Liver (tissue), 9 donors: Measurements from ENCODE around the gene DNAH17. TPM values are rescaled to one million over a fixed set of nuclear protein-coding genes. Genes with fewer than 3 reads are reported as not detected.

Experiments used
- DNase-seq: peaks from one replicate; pipeline ENCODE4 v3.0.0-alpha.2; 2017; ENCODE audit warnings: low spot score
- H3K27ac ChIP-seq, 2 donors: one replicate each; pipeline ENCODE4 v1.7.0; 2013; ENCODE audit warnings: inconsistent platforms in 2 of 2, low read length in 2 of 2, control low read depth in 1 of 2, low read depth in 1 of 2, mild to moderate bottlenecking in 1 of 2
- H3K27me3 ChIP-seq, 4 donors: one replicate each; pipeline versions ENCODE4 v1.6.1 to v1.7.0; 2013; ENCODE audit warnings: low read length in 3 of 4, inconsistent platforms in 1 of 4, mild to moderate bottlenecking in 1 of 4, moderate library complexity in 1 of 4; ENCODE audit not compliant: control insufficient read depth in 4 of 4, insufficient read depth in 4 of 4
- H3K36me3 ChIP-seq, 4 donors: one replicate each; pipeline versions ENCODE4 v1.6.1 to v1.7.0; 2013; ENCODE audit warnings: low read length in 3 of 4, mild to moderate bottlenecking in 3 of 4, low read depth in 1 of 4, moderate library complexity in 1 of 4; ENCODE audit not compliant: control insufficient read depth in 4 of 4, insufficient read depth in 3 of 4
- H3K4me1 ChIP-seq, 4 donors: one replicate each; pipeline versions ENCODE4 v1.6.1 to v1.7.0; 2013; ENCODE audit warnings: low read length in 3 of 4, mild to moderate bottlenecking in 3 of 4, moderate library complexity in 1 of 4; ENCODE audit not compliant: control insufficient read depth in 4 of 4, insufficient read depth in 4 of 4
- H3K4me3 ChIP-seq, 3 donors: one replicate each; pipeline versions ENCODE4 v1.6.1 to v1.7.0; 2013; ENCODE audit warnings: low read length in 3 of 3, control low read depth in 1 of 3, low read depth in 1 of 3, mild to moderate bottlenecking in 1 of 3
- H3K9ac ChIP-seq, 2 donors: one replicate each; pipeline ENCODE4 v1.7.0; 2013; ENCODE audit warnings: low read length in 2 of 2, mild to moderate bottlenecking in 2 of 2, moderate library complexity in 2 of 2, control low read depth in 1 of 2, low read depth in 1 of 2
- H3K9me3 ChIP-seq, 4 donors: one replicate each; pipeline versions ENCODE4 v1.6.1 to v1.7.0; 2013; ENCODE audit warnings: low read length in 3 of 4; ENCODE audit not compliant: control insufficient read depth in 4 of 4
- ATF3 ChIP-seq: IDR thresholded peaks from 2 replicates; pipeline ENCODE4 v1.6.1; 2016; ENCODE audit warnings: antibody characterized with exemption
- EGR1 ChIP-seq, 2 donors: IDR thresholded peaks; 2 replicates each; pipeline ENCODE4 v1.6.1; 2016 to 2018; ENCODE audit warnings: antibody characterized with exemption in 2 of 2, low read depth in 2 of 2
- FOXA1 ChIP-seq: IDR thresholded peaks from 2 replicates; pipeline ENCODE4 v1.6.1; 2016; ENCODE audit warnings: antibody characterized with exemption
- FOXA2 ChIP-seq: IDR thresholded peaks from 2 replicates; pipeline ENCODE4 v1.6.1; 2016; ENCODE audit warnings: antibody characterized with exemption
- GABPA ChIP-seq, 2 donors: IDR thresholded peaks in 1 of 2; conservative IDR thresholded peaks in 1 of 2; 2 replicates each; pipeline ENCODE4 v1.6.1; 2016; ENCODE audit warnings: antibody characterized with exemption in 2 of 2, mild to moderate bottlenecking in 1 of 2, moderate library complexity in 1 of 2
- HNF4A ChIP-seq, 2 donors: conservative IDR thresholded peaks; 2 replicates each; pipeline ENCODE4 v1.6.1; 2016; ENCODE audit warnings: antibody characterized with exemption in 2 of 2, mild to moderate bottlenecking in 2 of 2
- HNF4G ChIP-seq: IDR thresholded peaks from 2 replicates; pipeline ENCODE4 v1.6.1; 2016; ENCODE audit warnings: antibody characterized with exemption
- NR2F2 ChIP-seq: IDR thresholded peaks from 2 replicates; pipeline ENCODE4 v1.6.1; 2016; ENCODE audit warnings: antibody characterized with exemption
- RAD21 ChIP-seq, 2 donors: IDR thresholded peaks; 2 replicates each; pipeline ENCODE4 v1.6.1; 2016; ENCODE audit warnings: antibody characterized with exemption in 2 of 2, mild to moderate bottlenecking in 2 of 2
- REST ChIP-seq: IDR thresholded peaks from 2 replicates; pipeline ENCODE4 v1.6.1; 2016; ENCODE audit warnings: antibody characterized with exemption, mild to moderate bottlenecking
- RXRA ChIP-seq, 2 donors: IDR thresholded peaks; 2 replicates each; pipeline ENCODE4 v1.6.1; 2017 to 2018; ENCODE audit warnings: antibody characterized with exemption in 2 of 2, mild to moderate bottlenecking in 1 of 2
- TAF1 ChIP-seq: conservative IDR thresholded peaks from 2 replicates; pipeline ENCODE4 v1.6.1; 2016; ENCODE audit warnings: antibody characterized with exemption, mild to moderate bottlenecking
- YY1 ChIP-seq: IDR thresholded peaks from 2 replicates; pipeline ENCODE4 v1.6.1; 2016; ENCODE audit warnings: antibody characterized with exemption, mild to moderate bottlenecking
- WGBS: extraction: QIAGEN DNeasy Blood & Tissue Kit; methylation state at CpG from one replicate; pipeline ENCODE4 v1.1.7; 2013; 5-methylcytosine and 5-hydroxymethylcytosine counted together
- polyA plus RNA-seq, 2 donors: library from polyadenylated mRNA; stranded (reverse) in 1 of 2; unstranded in 1 of 2; fragments of 200-250 nt in 1 of 2; fragments of >200 nt in 1 of 2; fragmentation: Nextera tagmentation in 1 of 2; extraction: Ambion mirVana in 1 of 2; gene quantifications; one replicate each; pipeline versions ENCODE4 v1.2.1 to v1.2.3, GENCODE V29; 2013 to 2015
- total RNA-seq, 2 donors: library from RNA; depleted of rRNA; stranded (reverse); fragments of >200 nt; gene quantifications; one replicate each; pipeline ENCODE4 v1.2.3, GENCODE V29; 2014
- TF ChIP-seq, protein P1 (sequence below): IDR thresholded peaks from 2 replicates; pipeline ENCODE4 v1.6.1; 2016; ENCODE audit warnings: antibody characterized with exemption
- TF ChIP-seq, protein P2 (sequence below): IDR thresholded peaks from 2 replicates; pipeline ENCODE4 v1.6.1; 2016; ENCODE audit warnings: antibody characterized with exemption
- donor health status: healthy.
- donor health status: healthy.
- donor health status: healthy.
- donor health status: healthy.
- donor health status: healthy.

The DNAH17 gene
- total and polyA plus RNA-seq, 4 donors: 0.09 to 0.79 TPM; not detected in 2

GRCh38 chr17:78575340-78575739, 1.9 kb downstream of the DNAH17 start (continued):
- no peak for TF ChIP-seq FOXA2
- TF ChIP-seq, protein P1, sequence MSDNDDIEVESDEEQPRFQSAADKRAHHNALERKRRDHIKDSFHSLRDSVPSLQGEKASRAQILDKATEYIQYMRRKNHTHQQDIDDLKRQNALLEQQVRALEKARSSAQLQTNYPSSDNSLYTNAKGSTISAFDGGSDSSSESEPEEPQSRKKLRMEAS: no peak
- TF ChIP-seq ATF3: no peak
- no peak for TF ChIP-seq NR2F2

GRCh38 chr17:78573955-78574354, 3.2 kb downstream of the DNAH17 start:
- H3K27ac ChIP-seq: no peak overlapping the region
- no peak for DNase-seq
- TF ChIP-seq TAF1 (no peak), HNF4G (no peak), RXRA (IDR thresholded peaks at IDR 0.05) (no peak), FOXA2 (no peak), REST (no peak), ATF3 (no peak), YY1 (no peak), NR2F2 (no peak), HNF4A (conservative IDR thresholded peaks at IDR 0.05) (no peak)
- no peaks in the 10 kb centered on the region for H3K36me3 ChIP-seq
- H3K4me1 ChIP-seq: no peaks in the 10 kb centered on the region
- no peak overlapping the region for H3K4me3 ChIP-seq
- no peaks in the 10 kb centered on the region for H3K9me3 ChIP-seq
- H3K27me3 ChIP-seq: no peaks in the 10 kb centered on the region
- whole genome bisulfite sequencing: 91% methylated on average over 8 of the region's 8 CpGs
- no peak overlapping the region for H3K9ac ChIP-seq

GRCh38 chr17:78572239-78573205, 4.7 kb downstream of the DNAH17 start:
- H3K9ac ChIP-seq: no peak overlapping the region
- DNase-seq: no peak

GRCh38 chr17:78571329-78571728, 5.9 kb downstream of the DNAH17 start:
- Histone ChIP-seq H3K4me1 (no peaks in the 10 kb centered on the region), H3K27me3 (no peaks in the 10 kb centered on the region), H3K27ac (no peak overlapping the region), H3K9ac (no peak overlapping the region), H3K36me3 (no peaks in the 10 kb centered on the region), H3K4me3 (no peak overlapping the region), H3K9me3 (no peaks in the 10 kb centered on the region)
- 93% methylated on average over 13 of the region's 13 CpGs for WGBS
- TF ChIP-seq HNF4A (conservative IDR thresholded peaks at IDR 0.05) (no peak), NR2F2 (no peak), ATF3 (no peak), RXRA (IDR thresholded peaks at IDR 0.05) (no peak), TAF1 (no peak), GABPA (IDR thresholded peaks at IDR 0.05 in 1 of 2, conservative IDR thresholded peaks at IDR 0.05 in 1 of 2) (no peak), RAD21 (IDR thresholded peaks at IDR 0.05) (no peak), HNF4G (no peak), YY1 (no peak), EGR1 (IDR thresholded peaks at IDR 0.05; ENCODE audit: low read depth in 2 of 2) (no peak)
- TF ChIP-seq, protein P1: no peak
- TF ChIP-seq, protein P2, sequence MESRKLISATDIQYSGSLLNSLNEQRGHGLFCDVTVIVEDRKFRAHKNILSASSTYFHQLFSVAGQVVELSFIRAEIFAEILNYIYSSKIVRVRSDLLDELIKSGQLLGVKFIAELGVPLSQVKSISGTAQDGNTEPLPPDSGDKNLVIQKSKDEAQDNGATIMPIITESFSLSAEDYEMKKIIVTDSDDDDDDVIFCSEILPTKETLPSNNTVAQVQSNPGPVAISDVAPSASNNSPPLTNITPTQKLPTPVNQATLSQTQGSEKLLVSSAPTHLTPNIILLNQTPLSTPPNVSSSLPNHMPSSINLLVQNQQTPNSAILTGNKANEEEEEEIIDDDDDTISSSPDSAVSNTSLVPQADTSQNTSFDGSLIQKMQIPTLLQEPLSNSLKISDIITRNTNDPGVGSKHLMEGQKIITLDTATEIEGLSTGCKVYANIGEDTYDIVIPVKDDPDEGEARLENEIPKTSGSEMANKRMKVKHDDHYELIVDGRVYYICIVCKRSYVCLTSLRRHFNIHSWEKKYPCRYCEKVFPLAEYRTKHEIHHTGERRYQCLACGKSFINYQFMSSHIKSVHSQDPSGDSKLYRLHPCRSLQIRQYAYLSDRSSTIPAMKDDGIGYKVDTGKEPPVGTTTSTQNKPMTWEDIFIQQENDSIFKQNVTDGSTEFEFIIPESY: no peak
- no peak for DNase-seq

More at GRCh38 chr17:78572239-78573205, 4.7 kb downstream of the DNAH17 start:
- 70% methylated on average over 20 of the region's 20 CpGs for WGBS
- no peak overlapping the region for H3K4me3 ChIP-seq
- no peaks in the 10 kb centered on the region for H3K27me3 ChIP-seq
- H3K27ac ChIP-seq: no peak overlapping the region
- no peaks in the 10 kb centered on the region for H3K36me3 ChIP-seq
- H3K4me1 ChIP-seq: no peaks in the 10 kb centered on the region
- no peak for TF ChIP-seq FOXA1
- no peaks in the 10 kb centered on the region for H3K9me3 ChIP-seq
